Esophagus muscularis mucosa (tissue), 4 donors: Measurements from ENCODE around the gene EHD2. TPM values are rescaled to one million over a fixed set of nuclear protein-coding genes. Genes with fewer than 3 reads are reported as not detected.

Source experiments
- DNase-seq: peaks from one replicate; pipeline ENCODE4 v3.0.0-alpha.2; 2017; ENCODE audit errors: extremely low spot score
- H3K27ac ChIP-seq, 4 donors: fragments of 200-600 bp; sonication (generic); replicated peaks in 1 of 4; 1 replicate in 3 of 4; 2 replicates in 1 of 4; pipeline ENCODE4 v1.5.1; 2016 to 2019; ENCODE audit warnings: mild to moderate bottlenecking in 1 of 4
- H3K27me3 ChIP-seq, 4 donors: fragments of 200-600 bp; sonication (generic); one replicate each; pipeline versions ENCODE4 v1.5.1 to v1.6.0; 2016 to 2019
- H3K36me3 ChIP-seq, 4 donors: fragments of 200-600 bp; sonication (generic); one replicate each; pipeline ENCODE4 v1.5.1; 2016 to 2019
- H3K4me1 ChIP-seq, 4 donors: fragments of 200-600 bp; sonication (generic); one replicate each; pipeline ENCODE4 v1.5.1; 2016 to 2019
- H3K4me3 ChIP-seq, 4 donors: fragments of 200-600 bp; sonication (generic); 1 replicate in 2 of 4; 2 replicates in 2 of 4; pipeline ENCODE4 v1.5.1; 2016 to 2019; ENCODE audit warnings: mild to moderate bottlenecking in 4 of 4, moderate library complexity in 1 of 4
- H3K9me3 ChIP-seq, 4 donors: fragments of 200-600 bp; sonication (generic); 1 replicate in 3 of 4; 2 replicates in 1 of 4; pipeline ENCODE4 v1.5.1; 2016 to 2019
- CTCF ChIP-seq, 3 experiments: fragments of 200-600 bp in 2 of 3; fragments of 450-650 bp in 1 of 3; sonication (generic) in 2 of 3; IDR thresholded peaks; one replicate each; pipeline ENCODE4 v1.5.1; 2017 to 2019; ENCODE audit warnings: antibody characterized with exemption in 3 of 3, mild to moderate bottlenecking in 2 of 3, moderate library complexity in 1 of 3
- EP300 ChIP-seq: sonication (generic); formaldehyde crosslinking; IDR thresholded peaks from one replicate; pipeline ENCODE4 v1.6.1; 2017; ENCODE audit warnings: antibody characterized with exemption
- POLR2A ChIP-seq: fragments of 450-650 bp; IDR thresholded peaks from one replicate; pipeline ENCODE4 v1.6.1; 2017; ENCODE audit warnings: antibody characterized with exemption, moderate library complexity, mild to moderate bottlenecking, low read depth
- POLR2AphosphoS5 ChIP-seq, 2 donors: sonication (generic); formaldehyde crosslinking; IDR thresholded peaks; one replicate each; pipeline ENCODE4 v1.6.1; 2017; ENCODE audit warnings: antibody characterized with exemption in 2 of 2
- WGBS: methylation state at CpG from one replicate; pipeline ENCODE4 v1.1.5; 2018; 5-methylcytosine and 5-hydroxymethylcytosine counted together
- intact Hi-C: fragments of 100-400 bp; cut with DNase I; formaldehyde crosslinking; loops from one replicate; pipeline ENCODE4 v1.15.1; 2023
- total RNA-seq, 4 donors: library from RNA; depleted of rRNA; stranded (reverse); fragments of >200 nt; gene quantifications; one replicate each; pipeline versions ENCODE4 v1.1.0 to v1.2.1, GENCODE V29; 2016

The EHD2 gene
- total RNA-seq, 4 donors from 2014 or later, result 154 to 444 (median 250) TPM

- no peak for DNase-seq
- Histone ChIP-seq H3K36me3 (peaks cover 26 to 83% (median 75%) of the 10 kb centered on the region in 4 donors), H3K4me3 (no peak overlapping the region), H3K4me1 (peaks cover 0 to 4% (median 0%) of the 10 kb centered on the region in 4 donors), H3K27ac (no peak overlapping the region), H3K27me3 (no peaks in the 10 kb centered on the region), H3K9me3 (no peaks in the 10 kb centered on the region)
- 78% methylated on average over 7 of the region's 8 CpGs for WGBS
- intact Hi-C loops, result no loop called here
- TF ChIP-seq POLR2A (no peak), EP300 (no peak), CTCF (IDR thresholded peaks at IDR 0.05) (no peak), POLR2AphosphoS5 (IDR thresholded peaks at IDR 0.05) (no peak)
These were observed 37.4 kb upstream of the EHD2 start for GRCh38 chr19:47675859-47676258.

- WGBS, result 81% methylated on average over 4 of the region's 8 CpGs
- no peak for DNase-seq
These were observed 36.4 kb upstream of the EHD2 start for GRCh38 chr19:47676811-47677210.

GRCh38 chr19:47679251-47679900 is 33.8 kb upstream of the EHD2 start:
- TF ChIP-seq EP300 (no peak), POLR2A (no peak), POLR2AphosphoS5 (IDR thresholded peaks at IDR 0.05) (no peak), CTCF (IDR thresholded peaks at IDR 0.05) (no peak)
- Histone ChIP-seq H3K27me3 (no peaks in the 10 kb centered on the region), H3K36me3 (peaks cover 27 to 83% (median 66%) of the 10 kb centered on the region in 4 donors), H3K4me1 (no peaks in the 10 kb centered on the region), H3K27ac (no peak overlapping the region), H3K4me3 (no peak overlapping the region), H3K9me3 (no peaks in the 10 kb centered on the region)
- intact Hi-C loops, result no loop called here
- 91% methylated on average over 14 of the region's 30 CpGs for WGBS
- no peak for DNase-seq

More at GRCh38 chr19:47676811-47677210, 36.4 kb upstream of the EHD2 start:
- Histone ChIP-seq H3K27me3 (no peaks in the 10 kb centered on the region), H3K36me3 (peaks cover 29 to 90% (median 80%) of the 10 kb centered on the region in 4 donors), H3K4me1 (no peaks in the 10 kb centered on the region), H3K9me3 (no peaks in the 10 kb centered on the region), H3K4me3 (no peak overlapping the region), H3K27ac (no peak overlapping the region)
- TF ChIP-seq POLR2A (no peak), EP300 (no peak), CTCF (IDR thresholded peaks at IDR 0.05) (no peak), POLR2AphosphoS5 (IDR thresholded peaks at IDR 0.05) (no peak)
- intact Hi-C loops, result no loop called here

GRCh38 chr19:47679922-47680857 is 33.0 kb upstream of the EHD2 start:
- Histone ChIP-seq H3K4me3 (no peak overlapping the region), H3K27ac (no peak overlapping the region), H3K9me3 (no peaks in the 10 kb centered on the region), H3K36me3 (peaks cover 21 to 82% (median 65%) of the 10 kb centered on the region in 4 donors), H3K27me3 (no peaks in the 10 kb centered on the region), H3K4me1 (no peaks in the 10 kb centered on the region)
- WGBS, result 96% methylated on average over 54 of the region's 90 CpGs
- intact Hi-C loops, result no loop called here
- no peak for DNase-seq
- TF ChIP-seq POLR2A (no peak), POLR2AphosphoS5 (IDR thresholded peaks at IDR 0.05) (no peak), EP300 (no peak), CTCF (IDR thresholded peaks at IDR 0.05) (no peak)
